HCEC 1CT (cell line): ENCODE measurements around the gene HMCES.
"Not testable (repeated sequence)": the region's sequence is repeated elsewhere in the genome, so short reads cannot be mapped to it uniquely, and the experiment has no call there.

ENCODE experiments used
- DNase-seq: peaks from one replicate; pipeline ENCODE4 v3.0.0-alpha.2; 2017

The HMCES gene

GRCh38 chr3:129323651-129324294, 45.1 kb downstream of the HMCES start:
- DNase-seq: no peak

- no peak for DNase-seq
Measured at GRCh38 chr3:129324855-129325254, 46.2 kb downstream of the HMCES start.

GRCh38 chr3:129325383-129325782, 46.7 kb downstream of the HMCES start:
- no peak for DNase-seq

- DNase-seq: no peak
Measured at GRCh38 chr3:129326138-129326537, 47.5 kb downstream of the HMCES start.

GRCh38 chr3:129326595-129326994, 47.9 kb downstream of the HMCES start:
- no peak for DNase-seq

GRCh38 chr3:129327510-129327909, 48.8 kb downstream of the HMCES start:
- DNase-seq: no peak

- DNase-seq: no peak
Measured at GRCh38 chr3:129329858-129330257, 51.2 kb downstream of the HMCES start.

- no peak for DNase-seq
Measured at GRCh38 chr3:129330409-129330808, 51.7 kb downstream of the HMCES start.

GRCh38 chr3:129333891-129334290, 55.2 kb downstream of the HMCES start:
- no peak for DNase-seq

GRCh38 chr3:129336093-129336706, 57.5 kb downstream of the HMCES start:
- no peak for DNase-seq

- DNase-seq: not testable (repeated sequence)
Measured at GRCh38 chr3:129337719-129338118, 59.0 kb downstream of the HMCES start.

- DNase-seq: not testable (repeated sequence)
Measured at GRCh38 chr3:129339186-129339585, 60.5 kb downstream of the HMCES start.

GRCh38 chr3:129339833-129340232, 61.2 kb downstream of the HMCES start:
- not testable (repeated sequence) for DNase-seq

GRCh38 chr3:129341331-129342141, 62.9 kb downstream of the HMCES start:
- no peak for DNase-seq

- peak; percentile 9 for DNase-seq
Measured at GRCh38 chr3:129343643-129344360, 65.1 kb downstream of the HMCES start.

- no peak for DNase-seq
Measured at GRCh38 chr3:129344540-129345220, 66.0 kb downstream of the HMCES start.

GRCh38 chr3:129345281-129345680, 66.6 kb downstream of the HMCES start:
- no peak for DNase-seq

- DNase-seq: no peak
Measured at GRCh38 chr3:129345971-129346370, 67.3 kb downstream of the HMCES start.

- DNase-seq: no peak
Measured at GRCh38 chr3:129346695-129347457, 68.2 kb downstream of the HMCES start.

GRCh38 chr3:129347458-129347845, 68.8 kb downstream of the HMCES start:
- no peak for DNase-seq

GRCh38 chr3:129348734-129349133, 70.1 kb downstream of the HMCES start:
- no peak for DNase-seq

GRCh38 chr3:129349169-129349568, 70.5 kb downstream of the HMCES start:
- DNase-seq: not testable (repeated sequence)
